Natural killer cell (primary cell): Measurements from ENCODE around the gene MYBPC3. TPM values are rescaled to one million over a fixed set of nuclear protein-coding genes. Genes with fewer than 3 reads are reported as not detected.

Experiments used
- ATAC-seq, 3 donors: fragments of 150-1000 bp in 2 of 3; fragments of 200-7000 bp in 1 of 3; cut with Tn5 transposase; 1 replicate in 1 of 3; 2 replicates in 2 of 3; pipeline ENCODE4 v1.10.0; 2021; ENCODE audit warnings: mild to moderate bottlenecking in 2 of 3, moderate library complexity in 2 of 3
- DNase-seq, 2 donors: peaks; one replicate each; pipeline versions ENCODE4 v3.0.0 to v3.0.0-alpha.2; 2013 to 2021; ENCODE audit warnings: mixed read lengths in 1 of 2
- H3K27ac ChIP-seq: one replicate; pipeline ENCODE4 v1.5.1; 2013; ENCODE audit warnings: mild to moderate bottlenecking, low read length
- H3K27me3 ChIP-seq: one replicate; pipeline ENCODE4 v1.6.1; 2013; ENCODE audit warnings: low read length; ENCODE audit not compliant: control insufficient read depth, insufficient read depth
- H3K36me3 ChIP-seq: one replicate; pipeline ENCODE4 v1.6.1; 2013; ENCODE audit warnings: low read length; ENCODE audit not compliant: control insufficient read depth, insufficient read depth
- H3K4me1 ChIP-seq: one replicate; pipeline ENCODE4 v1.6.1; 2013; ENCODE audit warnings: low read length; ENCODE audit not compliant: control insufficient read depth, insufficient read depth
- H3K4me3 ChIP-seq: one replicate; pipeline ENCODE4 v1.5.1; 2013; ENCODE audit warnings: low read length
- H3K9me3 ChIP-seq: one replicate; pipeline ENCODE4 v1.6.1; 2013; ENCODE audit warnings: low read length; ENCODE audit not compliant: control insufficient read depth, insufficient read depth
- H3K27ac Mint-ChIP-seq, 2 donors: one replicate each; pipeline ENCODE4 v1.8.0; 2022; ENCODE audit warnings: mild to moderate bottlenecking in 2 of 2, mixed read lengths in 2 of 2, moderate library complexity in 1 of 2
- H3K27me3 Mint-ChIP-seq, 2 donors: one replicate each; pipeline ENCODE4 v1.8.0; 2022; ENCODE audit warnings: low read depth in 2 of 2, mixed read lengths in 2 of 2
- H3K36me3 Mint-ChIP-seq: one replicate; pipeline ENCODE4 v1.8.0; 2022; ENCODE audit warnings: mixed read lengths
- H3K4me1 Mint-ChIP-seq, 2 donors: one replicate each; pipeline ENCODE4 v1.8.0; 2022; ENCODE audit warnings: mixed read lengths in 2 of 2
- H3K4me3 Mint-ChIP-seq: one replicate; pipeline ENCODE4 v1.8.0; 2022; ENCODE audit warnings: mild to moderate bottlenecking, moderate library complexity, mixed read lengths
- H3K9me3 Mint-ChIP-seq, 2 donors: one replicate each; pipeline ENCODE4 v1.8.0; 2022; ENCODE audit warnings: mixed read lengths in 2 of 2
- CTCF ChIP-seq: fragments of 200-600 bp; IDR thresholded peaks from one replicate; pipeline ENCODE4 v1.8.0; 2022; ENCODE audit warnings: antibody characterized with exemption
- WGBS: methylation state at CpG from one replicate; pipeline ENCODE4 v1.1.7; 2013; ENCODE audit warnings: missing lambda C conversion rate; ENCODE audit not compliant: insufficient coverage; 5-methylcytosine and 5-hydroxymethylcytosine counted together
- intact Hi-C: fragments of 100-400 bp; cut with micrococcal nuclease; formaldehyde crosslinking; loops from one replicate; pipeline ENCODE4 v1.14.2; 2022
- total RNA-seq, 4 donors: library from RNA; stranded (reverse); fragments of 120-200 nt in 1 of 4; gene quantifications; one replicate each; pipeline versions ENCODE4 v1.2.3 to v1.2.4, GENCODE V29; 2013 to 2022

The MYBPC3 gene
- total RNA-seq, 3 donors from 2014 or later (not counting 1 experiment from before 2014, with no cell fraction given) = 0.45 to 0.53 TPM; not detected in 1

GRCh38 chr11:47390422-47390760, 37.9 kb upstream of the MYBPC3 start:
- H3K4me1 Mint-ChIP-seq = peaks cover 51 to 75% of the 10 kb centered on the region in 2 donors
- DNase-seq (no peak), ATAC-seq (no peak)
- H3K36me3 Mint-ChIP-seq = no peaks in the 10 kb centered on the region
- 94% methylated on average over 6 of the region's 6 CpGs for WGBS
- H3K27ac ChIP-seq = peak overlapping the region; percentile 41
- peaks cover 81% of the 10 kb centered on the region for H3K4me1 ChIP-seq
- no peaks in the 10 kb centered on the region for H3K9me3 Mint-ChIP-seq
- no peaks in the 10 kb centered on the region for H3K9me3 ChIP-seq
- H3K36me3 ChIP-seq = no peaks in the 10 kb centered on the region
- no peak overlapping the region for H3K4me3 ChIP-seq
- H3K27me3 ChIP-seq = no peaks in the 10 kb centered on the region
- intact Hi-C loops = no loop called here
- no peaks in the 10 kb centered on the region for H3K27me3 Mint-ChIP-seq
- H3K27ac Mint-ChIP-seq = peak overlapping the region; percentile 71 to 85
- H3K4me3 Mint-ChIP-seq = peak overlapping the region; percentile 86
- no peak for TF ChIP-seq CTCF

DNA sequence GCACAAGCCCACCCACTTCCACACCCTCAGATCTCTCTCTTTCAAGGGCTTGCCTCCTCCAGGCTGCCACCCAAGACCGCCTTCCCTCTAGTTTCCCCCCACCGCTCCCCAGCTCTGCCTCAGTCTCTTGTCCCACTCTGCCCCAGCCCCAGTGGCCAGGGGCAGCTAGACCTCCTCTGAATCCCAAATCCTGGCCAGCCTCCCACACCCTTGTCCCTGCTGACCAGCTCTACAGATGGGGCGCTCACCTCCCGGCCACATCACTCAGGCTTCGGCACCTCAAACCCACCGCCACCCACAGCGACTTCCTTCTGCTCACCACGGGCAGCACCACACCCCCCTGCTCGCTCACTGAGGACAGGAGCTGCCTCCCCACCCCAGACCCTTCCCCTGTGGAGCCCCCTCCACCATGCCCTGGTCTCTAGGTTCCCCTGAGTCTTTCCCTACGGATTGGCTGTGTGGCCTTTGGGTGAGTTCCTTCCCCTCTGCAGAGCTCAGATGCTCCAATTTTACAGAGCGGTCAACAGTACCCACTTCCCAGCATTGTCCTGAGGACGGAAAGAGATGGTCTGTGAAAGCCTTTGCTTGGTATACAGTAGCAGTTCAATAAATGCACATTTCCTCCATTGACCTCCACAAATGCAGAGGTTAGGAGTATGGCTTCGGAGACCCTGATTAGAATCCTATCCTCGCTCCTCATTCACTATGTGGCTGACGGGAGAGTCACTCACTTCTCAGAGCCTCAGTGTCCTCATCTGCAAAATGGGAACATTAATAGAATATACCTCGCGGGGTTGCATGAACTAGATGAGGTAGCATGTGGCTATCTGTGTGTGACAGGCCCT, 37.3 kb upstream of the MYBPC3 start:
- peak overlapping the region; percentile 57 to 85 for H3K27ac Mint-ChIP-seq

GRCh38 chr11:47388697-47389576, 36.4 kb upstream of the MYBPC3 start:
- no peak for DNase-seq
- H3K4me3 Mint-ChIP-seq = peak overlapping the region; percentile 86
- intact Hi-C loops = loop anchor here (2.0 kb wide), 1 partner anchor 18 kb away; no protein-coding TSS in a partner anchor

More for the DNA sequence above, 37.3 kb upstream of the MYBPC3 start:
- Mint-ChIP-seq H3K4me3 (peak overlapping the region; percentile 86), H3K36me3 (no peaks in the 10 kb centered on the region), H3K27me3 (no peaks in the 10 kb centered on the region), H3K9me3 (no peaks in the 10 kb centered on the region), H3K4me1 (peaks cover 51 to 69% of the 10 kb centered on the region in 2 donors)
- no peak overlapping the region for H3K4me3 ChIP-seq
- 45% methylated on average over 16 of the region's 17 CpGs for WGBS
- ATAC-seq (peak; percentile 37 to 71 (median 47)), DNase-seq (peak; percentile 31 to 54)
- H3K27me3 ChIP-seq = no peaks in the 10 kb centered on the region
- no peaks in the 10 kb centered on the region for H3K36me3 ChIP-seq
- TF ChIP-seq CTCF = no peak
- peaks cover 75% of the 10 kb centered on the region for H3K4me1 ChIP-seq
- no peaks in the 10 kb centered on the region for H3K9me3 ChIP-seq
- intact Hi-C loops = loop anchor here (2.0 kb wide), 1 partner anchor 17 kb away; no protein-coding TSS in a partner anchor
- no peak overlapping the region for H3K27ac ChIP-seq

More at GRCh38 chr11:47388697-47389576, 36.4 kb upstream of the MYBPC3 start:
- H3K27me3 ChIP-seq = no peaks in the 10 kb centered on the region
- H3K4me3 ChIP-seq = no peak overlapping the region
- Mint-ChIP-seq H3K4me1 (peaks cover 46 to 60% of the 10 kb centered on the region in 2 donors), H3K27me3 (no peaks in the 10 kb centered on the region), H3K27ac (peak overlapping the region; percentile 57 to 85), H3K9me3 (no peaks in the 10 kb centered on the region), H3K36me3 (no peaks in the 10 kb centered on the region)
- H3K4me1 ChIP-seq = peaks cover 67% of the 10 kb centered on the region
- TF ChIP-seq CTCF = no peak
- no peaks in the 10 kb centered on the region for H3K9me3 ChIP-seq
- peak in 2 of 3 donors; percentile 32 to 36 for ATAC-seq
- 81% methylated on average over 28 of the region's 28 CpGs for WGBS
- H3K36me3 ChIP-seq = no peaks in the 10 kb centered on the region
- H3K27ac ChIP-seq = peak overlapping the region; percentile 6
